Motor neuron (in vitro differentiated cells): ENCODE data around the gene UTS2B. TPM values are rescaled to one million over a fixed set of nuclear protein-coding genes. Genes with fewer than 3 reads are reported as not detected.

ENCODE experiments used
- ATAC-seq, 8 experiments: fragments of 200-7000 bp; cut with Tn5 transposase; replicated peaks in 6 of 8; 2 replicates each; pipeline ENCODE4 v1.8.0; 2021; ENCODE audit warnings: mild to moderate bottlenecking in 8 of 8, moderate library complexity in 8 of 8
- H3K27ac ChIP-seq, 2 donors: fragments of 250-450 bp; sonication (Bioruptor Pico); 2 replicates each; pipeline ENCODE4 v1.9.0; 2021; ENCODE audit warnings: antibody characterized with exemption in 2 of 2, mild to moderate bottlenecking in 2 of 2, moderate library complexity in 1 of 2
- H3K4me1 ChIP-seq, 2 donors: fragments of 250-450 bp; sonication (Bioruptor Pico); replicated peaks in 1 of 2; 2 replicates each; pipeline ENCODE4 v1.6.1; 2021; ENCODE audit warnings: antibody characterized with exemption in 2 of 2, mild to moderate bottlenecking in 2 of 2, moderate library complexity in 1 of 2
- H3K4me3 ChIP-seq, 5 donors: fragments of 250-450 bp; sonication (Bioruptor Pico); 2 replicates each; pipeline ENCODE4 v1.9.0; 2021; ENCODE audit warnings: antibody characterized with exemption in 5 of 5, mild to moderate bottlenecking in 5 of 5, moderate library complexity in 4 of 5
- WGBS, 10 experiments: fragments of 450-650 bp; shearing (Covaris generic); methylation state at CpG; one replicate each; pipeline ENCODE4 v1.0.0; 2022; 5-methylcytosine and 5-hydroxymethylcytosine counted together
- in situ Hi-C, 9 experiments: fragments of 400-800 bp; cut with MboI; loops; one replicate each; pipeline ENCODE4 v1.15.0; 2021; ENCODE audit warnings: low sequenced_read_pairs in 9 of 9, low pct_unique_long_range_greater_than_20kb in 2 of 9; ENCODE audit not compliant: unreplicated experiment in 9 of 9
- total RNA-seq, 8 experiments: library from RNA; unstranded; fragments of 300-600 nt; gene quantifications; 2 replicates each; pipeline versions ENCODE4 v1.2.3 to v1.2.4, GENCODE V29; 2022

UTS2B gene
- total RNA-seq, 8 experiments from 2014 or later, result 0.13 to 7.0 (median 1.2) TPM

DNA sequence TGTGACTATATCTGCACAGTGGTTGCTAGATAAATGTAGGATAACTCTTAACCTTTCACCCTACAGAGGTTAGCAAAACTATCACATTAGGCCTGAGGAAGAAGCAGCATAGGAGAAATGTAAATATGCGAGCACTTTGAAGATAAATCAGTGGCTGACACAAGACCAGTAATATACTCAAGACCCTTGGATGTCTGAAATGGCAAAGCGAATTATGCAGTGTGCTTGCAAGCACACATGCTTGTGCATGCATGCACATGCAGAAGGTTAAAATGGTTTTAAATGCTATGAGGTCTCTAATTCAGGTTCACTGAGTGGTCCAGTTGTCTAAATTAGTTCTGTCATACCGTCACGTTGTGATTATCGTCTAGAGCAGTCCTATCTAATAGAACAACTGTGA, 13.6 kb upstream of the UTS2B start:
- ATAC-seq, result peak in 5 of 8 experiments; percentile 73 to 93 (median 77)
- no peak overlapping the region for H3K4me3 ChIP-seq
- peaks cover 0 to 22% of the 10 kb centered on the region in 2 donors for H3K4me1 ChIP-seq
- 53 to 94% (median 78%) methylated on average over 1 to 5 of the region's 5 CpGs; no CpG with 5 or more reads in 2 of the 10 experiments for WGBS, 10 experiments
- H3K27ac ChIP-seq, result peak overlapping the region in 1 of 2 donors; percentile 21
- in situ Hi-C loops, result no loop called here

DNA sequence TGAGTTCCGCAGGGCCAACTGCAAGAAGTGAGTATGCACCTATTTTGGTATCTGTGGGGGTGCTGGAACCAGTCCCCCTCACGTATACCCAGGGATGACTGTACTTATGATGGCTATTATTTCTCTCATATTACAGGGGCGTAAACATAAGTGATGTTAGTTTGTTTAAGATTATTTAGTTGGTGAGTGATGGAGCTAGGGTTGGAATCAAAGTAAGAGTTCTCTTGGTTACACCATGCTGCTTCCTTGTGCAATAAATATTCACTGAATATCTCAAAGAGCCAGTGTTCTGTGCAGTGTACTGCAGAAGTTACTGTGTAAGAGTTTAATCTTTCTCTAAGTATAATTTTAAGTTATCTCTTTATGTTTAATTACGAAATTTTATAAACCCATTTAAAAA, 12.8 kb upstream of the UTS2B start:
- in situ Hi-C loops, result no loop called here
- WGBS, 10 experiments, result 57 to 100% (median 92%) methylated on average over 1 to 4 of the region's 4 CpGs; no CpG with 5 or more reads in 1 of the 10 experiments
- ATAC-seq, result peak in 4 of 8 experiments; percentile 25 to 33 (median 30)
- peaks cover 0 to 22% of the 10 kb centered on the region in 2 donors for H3K4me1 ChIP-seq
- H3K4me3 ChIP-seq, result no peak overlapping the region
- no peak overlapping the region for H3K27ac ChIP-seq

DNA sequence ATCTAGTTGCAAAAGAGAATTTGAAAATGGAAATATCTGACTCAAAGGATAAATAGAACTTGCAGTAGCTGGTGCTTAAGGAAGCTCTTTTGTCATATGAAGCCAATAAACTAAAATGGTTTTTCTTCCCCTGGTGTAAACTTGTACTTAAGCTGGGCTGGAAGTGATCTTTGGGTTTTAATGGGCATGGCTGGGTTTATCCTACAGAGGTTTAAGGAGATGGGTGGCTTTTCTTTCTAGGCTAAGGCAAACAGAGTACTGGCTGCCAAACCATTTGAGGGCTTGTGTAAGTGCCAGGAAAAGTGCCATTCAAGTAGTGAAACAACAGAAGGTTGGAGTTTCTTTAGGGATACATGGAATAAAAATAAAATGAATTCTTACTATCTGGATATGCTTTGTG, 12.1 kb upstream of the UTS2B start:
- ATAC-seq, result no peak
- Histone ChIP-seq H3K4me1 (peaks cover 0 to 22% of the 10 kb centered on the region in 2 donors), H3K4me3 (no peak overlapping the region), H3K27ac (no peak overlapping the region)
- in situ Hi-C loops, result no loop called here

DNA sequence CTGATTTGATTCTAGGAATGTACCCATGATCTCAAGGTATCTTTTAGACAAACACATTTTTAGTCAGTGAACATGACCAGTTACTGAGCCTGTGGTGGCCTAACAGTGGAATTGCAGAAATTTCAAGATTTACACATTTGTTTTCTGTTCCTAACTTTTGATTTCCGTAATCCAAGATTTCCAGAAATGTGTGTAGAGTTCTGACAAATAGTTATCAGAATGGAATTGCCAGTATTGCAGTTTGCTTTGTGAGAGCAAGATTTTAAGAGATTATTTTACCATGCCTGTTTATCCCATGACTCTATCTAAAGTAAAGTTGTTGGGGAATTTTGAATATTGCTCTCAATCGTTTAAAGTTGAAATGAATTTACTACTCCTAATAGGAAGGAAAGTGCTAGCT, 11.7 kb upstream of the UTS2B start:
- WGBS, 10 experiments, result 34 to 95% (median 64%) methylated on average over 2 of the region's 2 CpGs; no CpG with 5 or more reads in 1 of the 10 experiments
- Histone ChIP-seq H3K27ac (no peak overlapping the region), H3K4me3 (no peak overlapping the region), H3K4me1 (peaks cover 0 to 22% of the 10 kb centered on the region in 2 donors)
- no peak for ATAC-seq
- in situ Hi-C loops, result no loop called here

DNA sequence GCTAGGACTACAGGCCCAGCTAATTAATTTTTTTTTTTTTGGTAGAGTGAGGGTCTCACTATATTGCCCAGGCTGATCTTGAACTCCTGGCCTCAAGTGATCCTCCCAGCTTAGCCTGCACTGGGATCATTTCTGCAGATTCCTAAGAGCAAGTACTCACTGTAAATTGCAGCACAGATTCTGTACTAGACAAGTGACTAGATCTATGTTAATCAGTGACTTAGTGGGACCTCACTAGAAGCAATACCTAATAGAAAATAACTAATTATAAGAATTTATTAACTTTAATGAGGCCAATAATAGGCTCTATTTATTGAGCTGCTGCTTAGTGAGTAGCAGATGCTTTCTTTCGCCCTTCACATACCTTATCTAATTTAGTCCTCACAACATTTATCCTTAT, 10.6 kb upstream of the UTS2B start:
- in situ Hi-C loops, result no loop called here
- Histone ChIP-seq H3K4me3 (no peak overlapping the region), H3K27ac (no peak overlapping the region), H3K4me1 (peaks cover 0 to 22% of the 10 kb centered on the region in 2 donors)
- 90 to 100% (median 100%) methylated on average over 1 of the region's 1 CpG; no CpG with 5 or more reads in 5 of the 10 experiments for WGBS, 10 experiments
- no peak for ATAC-seq

DNA sequence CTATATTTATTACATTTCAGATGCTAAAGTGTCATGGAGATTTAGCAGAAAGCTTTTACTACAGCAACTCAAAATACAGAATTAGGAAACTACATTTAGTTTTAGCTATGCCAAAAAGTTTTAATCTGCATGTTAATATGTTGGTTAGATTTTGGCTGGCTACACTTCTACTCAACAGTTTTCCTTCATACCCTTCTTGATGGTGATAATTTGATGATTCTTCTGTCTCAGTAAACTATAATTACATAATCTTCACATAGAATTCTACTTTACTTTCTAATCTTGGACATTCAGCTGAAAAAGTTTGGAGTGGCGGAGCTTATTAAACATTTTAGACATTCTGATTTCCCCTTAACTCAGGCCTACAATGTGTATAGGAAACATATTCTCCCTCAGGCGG, 10.0 kb upstream of the UTS2B start:
- Histone ChIP-seq H3K27ac (no peak overlapping the region), H3K4me1 (peaks cover 0 to 22% of the 10 kb centered on the region in 2 donors), H3K4me3 (no peak overlapping the region)
- in situ Hi-C loops, result no loop called here
- WGBS, 10 experiments, result 90 to 100% (median 100%) methylated on average over 1 to 2 of the region's 2 CpGs; no CpG with 5 or more reads in 4 of the 10 experiments
- ATAC-seq, result no peak

DNA sequence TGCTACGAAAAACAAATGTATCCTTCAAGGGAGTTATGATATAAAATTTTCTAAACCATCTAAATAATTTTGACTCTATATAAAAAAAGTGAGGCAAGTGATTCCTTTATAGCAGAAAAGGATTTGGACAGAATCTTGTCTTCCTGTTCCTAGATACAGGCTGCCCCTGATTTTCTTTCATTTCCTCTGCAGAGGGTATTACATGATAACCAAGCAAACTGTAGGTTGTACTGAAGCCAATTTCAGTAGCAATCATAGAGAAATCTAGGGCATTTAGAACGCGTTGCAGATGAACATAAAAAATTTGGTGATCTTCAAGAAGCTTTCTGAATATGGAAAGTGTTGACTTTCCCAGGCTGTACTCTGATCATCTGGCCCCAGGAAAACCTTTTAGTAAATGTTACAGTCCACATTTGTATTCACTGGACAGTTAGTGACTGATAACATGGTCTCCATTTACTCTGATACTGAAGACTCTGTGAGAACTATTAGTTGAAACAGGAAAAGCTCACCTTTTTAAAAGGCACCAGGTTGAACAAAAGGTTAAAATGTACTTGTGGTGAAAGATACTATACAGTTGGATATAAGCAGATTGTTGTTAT, 9.1 kb upstream of the UTS2B start:
- 53 to 100% (median 96%) methylated on average over 3 of the region's 3 CpGs; no CpG with 5 or more reads in 2 of the 10 experiments for WGBS, 10 experiments
- Histone ChIP-seq H3K4me3 (no peak overlapping the region), H3K27ac (no peak overlapping the region), H3K4me1 (peaks cover 0 to 16% of the 10 kb centered on the region in 2 donors)
- no peak for ATAC-seq
- in situ Hi-C loops, result no loop called here

DNA sequence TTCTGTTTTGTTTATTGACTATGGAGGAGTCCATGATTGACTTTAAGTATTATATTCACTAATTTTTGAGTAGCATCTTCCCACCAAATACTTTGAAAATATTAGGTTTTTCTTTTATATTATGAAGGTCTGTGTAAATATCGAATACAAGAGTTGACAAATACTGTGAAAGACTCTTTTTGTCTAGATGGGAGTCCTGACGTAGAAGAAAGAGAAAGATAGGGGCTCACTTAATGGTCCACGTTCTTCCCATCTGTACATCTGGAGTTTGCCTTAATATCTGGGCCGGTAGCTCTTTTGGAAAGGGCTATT, 7.8 kb upstream of the UTS2B start:
- ATAC-seq, result no peak
- in situ Hi-C loops, result no loop called here
- Histone ChIP-seq H3K4me1 (peaks cover 0 to 10% of the 10 kb centered on the region in 2 donors), H3K4me3 (no peak overlapping the region), H3K27ac (no peak overlapping the region)
- WGBS, 10 experiments, result 60 to 100% (median 96%) methylated on average over 1 to 4 of the region's 4 CpGs; no CpG with 5 or more reads in 1 of the 10 experiments

DNA sequence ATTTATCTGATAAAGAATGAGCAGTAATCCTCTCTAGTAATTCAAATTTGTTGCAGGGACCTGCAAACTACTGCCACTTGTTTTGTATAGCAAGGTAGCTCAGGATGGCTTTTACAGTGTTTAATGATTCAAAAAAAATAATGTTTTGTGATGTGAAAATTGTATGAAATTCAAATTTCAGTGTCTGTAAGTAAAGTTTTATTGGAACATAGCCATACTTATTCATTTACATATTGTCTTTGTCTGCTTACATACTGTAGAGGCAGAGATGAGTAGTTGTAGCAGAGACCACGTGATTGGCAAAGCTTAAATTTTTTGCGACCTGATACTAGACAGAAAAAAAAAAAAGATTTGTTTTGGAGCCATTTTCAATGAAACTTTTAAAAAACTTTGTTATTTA, 6.5 kb upstream of the UTS2B start:
- WGBS, 10 experiments, result 40 to 100% (median 87%) methylated on average over 1 to 2 of the region's 2 CpGs; no CpG with 5 or more reads in 2 of the 10 experiments
- Histone ChIP-seq H3K4me1 (peaks cover 3 to 16% of the 10 kb centered on the region in 2 donors), H3K4me3 (no peak overlapping the region), H3K27ac (no peak overlapping the region)
- in situ Hi-C loops, result no loop called here
- ATAC-seq, result no peak

DNA sequence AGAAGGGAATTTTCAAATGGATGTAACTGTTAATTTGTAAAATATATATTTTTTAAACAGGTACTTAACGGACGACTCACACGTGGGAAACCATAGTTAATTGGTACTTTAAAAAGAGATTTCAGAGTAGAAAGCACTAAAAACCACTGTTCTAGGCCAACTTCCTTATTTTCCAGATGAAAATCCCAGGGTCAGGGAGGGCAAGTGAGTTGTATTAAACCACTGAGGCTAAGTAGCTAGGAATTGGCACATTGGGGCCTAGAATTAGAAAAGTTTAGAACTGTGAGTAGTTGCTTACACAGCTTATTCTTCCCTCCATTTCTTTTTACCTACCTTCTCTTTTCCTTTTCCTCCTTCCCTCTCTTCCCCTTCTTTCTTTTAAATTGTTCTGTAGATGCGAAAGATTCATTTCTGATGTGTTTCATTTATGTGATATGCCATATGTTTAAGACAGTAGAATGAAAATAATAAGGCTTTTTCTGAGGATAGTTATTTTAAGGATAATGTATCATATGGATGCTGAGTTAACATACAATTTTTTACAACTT, 4.1 kb upstream of the UTS2B start:
- in situ Hi-C loops, result no loop called here
- WGBS, 10 experiments, result 63 to 100% (median 91%) methylated on average over 1 to 4 of the region's 4 CpGs
- H3K4me1 ChIP-seq, result peaks cover 7 to 23% of the 10 kb centered on the region in 2 donors

DNA sequence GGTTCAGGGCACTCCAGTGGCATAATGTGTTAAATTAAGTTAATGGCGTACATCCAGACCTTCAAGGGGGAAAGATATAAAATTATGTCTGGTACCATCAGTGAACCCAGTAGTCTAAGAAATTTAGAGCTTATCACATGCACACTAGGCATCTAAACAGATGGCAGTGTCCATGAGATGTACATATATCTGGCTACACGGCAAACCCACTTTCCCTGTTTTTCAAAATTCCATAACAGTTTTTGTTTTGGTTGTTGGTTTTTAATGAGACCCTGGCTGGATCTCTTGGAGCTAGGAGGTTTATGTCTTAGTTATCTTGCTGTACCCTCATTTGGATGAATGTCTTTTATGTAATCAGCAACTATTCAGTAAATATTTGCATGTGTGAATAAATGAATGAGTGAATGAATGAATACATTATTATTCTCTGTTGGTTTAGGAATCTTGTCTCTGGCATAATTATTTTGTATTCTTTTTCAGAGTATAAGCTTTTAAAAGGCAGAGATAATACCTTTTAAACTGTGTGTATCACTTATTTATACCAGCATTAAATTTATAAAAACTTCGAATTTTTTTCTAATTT, 3.1 kb upstream of the UTS2B start:
- 67 to 100% (median 87%) methylated on average over 1 to 3 of the region's 3 CpGs for WGBS, 10 experiments
- Histone ChIP-seq H3K4me3 (no peak overlapping the region), H3K4me1 (peaks cover 11 to 28% of the 10 kb centered on the region in 2 donors), H3K27ac (no peak overlapping the region)
- in situ Hi-C loops, result no loop called here
- no peak for ATAC-seq

More for the DNA sequence above, 4.1 kb upstream of the UTS2B start:
- no peak overlapping the region for H3K27ac ChIP-seq
- ATAC-seq, result no peak
- H3K4me3 ChIP-seq, result no peak overlapping the region

DNA sequence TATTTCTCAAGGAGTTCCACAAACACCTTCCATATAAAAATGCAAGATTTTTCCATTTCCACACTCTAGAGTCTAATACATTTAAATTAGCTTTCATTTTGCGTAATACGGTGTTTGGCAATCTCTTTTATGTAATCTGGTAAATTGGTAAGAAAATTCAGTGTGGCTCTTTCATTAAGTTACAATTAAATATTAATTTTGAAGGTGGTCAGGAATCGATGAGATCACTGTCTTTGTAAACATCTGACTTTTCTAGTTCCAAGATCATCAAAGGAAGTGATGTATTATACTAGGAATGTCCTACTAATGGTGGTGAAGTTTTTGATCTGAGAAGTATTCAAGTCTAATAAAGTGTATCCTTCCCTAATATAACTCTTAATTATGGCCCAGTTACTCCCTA, 1.1 kb upstream of the UTS2B start:
- H3K4me1 ChIP-seq, result peaks cover 14 to 31% of the 10 kb centered on the region in 2 donors
- in situ Hi-C loops, result no loop called here
- H3K4me3 ChIP-seq, result peak overlapping the region; percentile 59 to 92 (median 80)
- ATAC-seq, result no peak
- WGBS, 10 experiments, result 46 to 92% (median 67%) methylated on average over 1 to 3 of the region's 3 CpGs; no CpG with 5 or more reads in 2 of the 10 experiments
- H3K27ac ChIP-seq, result no peak overlapping the region

DNA sequence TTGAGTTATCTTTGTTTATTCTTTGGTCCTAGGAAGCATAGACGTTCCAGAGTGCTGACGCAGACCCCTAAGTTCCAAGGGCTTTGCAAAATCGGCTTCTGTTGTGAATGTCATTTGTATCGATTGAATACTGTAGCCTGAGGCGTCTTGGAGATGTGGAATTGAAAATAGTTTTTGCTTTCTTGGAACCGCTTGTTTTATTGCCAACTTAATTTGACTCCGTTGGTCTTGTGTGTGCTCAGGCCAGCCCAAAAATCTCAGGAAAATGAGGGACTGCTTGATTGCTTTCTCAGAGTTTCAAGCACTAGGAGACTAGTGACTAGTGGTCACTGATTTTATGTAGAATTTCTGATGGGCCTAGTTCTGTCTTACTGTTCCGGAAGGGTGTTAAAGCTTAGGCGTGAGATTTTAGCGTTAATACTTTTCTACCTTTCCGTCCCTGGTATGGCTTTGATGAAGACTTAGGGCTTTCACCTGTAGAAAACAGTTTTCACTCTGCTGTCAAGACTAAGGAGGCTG, 263 bp upstream of the UTS2B start:
- Histone ChIP-seq H3K4me1 (peaks cover 14 to 31% of the 10 kb centered on the region in 2 donors), H3K4me3 (peak overlapping the region; percentile 59 to 92 (median 80)), H3K27ac (peak overlapping the region; percentile 89 to 92)
- in situ Hi-C loops, result no loop called here
- peak in 7 of 8 experiments; percentile 2 to 21 (median 5) for ATAC-seq
- WGBS, 10 experiments, result 8 to 58% (median 27%) methylated on average over 3 to 10 of the region's 11 CpGs; no CpG with 5 or more reads in 2 of the 10 experiments
